SHP77 (cell line): ENCODE results near the gene METTL16.

Source experiments
- DNase-seq, 2 experiments: peaks; one replicate each; lab custom pipeline; 2025; lab: John Stamatoyannopoulos, UW

The METTL16 gene

GRCh38 chr17:2395258-2396181, 116.2 kb downstream of the METTL16 start:
- peak; percentile 15 to 24 for DNase-seq

DNA sequence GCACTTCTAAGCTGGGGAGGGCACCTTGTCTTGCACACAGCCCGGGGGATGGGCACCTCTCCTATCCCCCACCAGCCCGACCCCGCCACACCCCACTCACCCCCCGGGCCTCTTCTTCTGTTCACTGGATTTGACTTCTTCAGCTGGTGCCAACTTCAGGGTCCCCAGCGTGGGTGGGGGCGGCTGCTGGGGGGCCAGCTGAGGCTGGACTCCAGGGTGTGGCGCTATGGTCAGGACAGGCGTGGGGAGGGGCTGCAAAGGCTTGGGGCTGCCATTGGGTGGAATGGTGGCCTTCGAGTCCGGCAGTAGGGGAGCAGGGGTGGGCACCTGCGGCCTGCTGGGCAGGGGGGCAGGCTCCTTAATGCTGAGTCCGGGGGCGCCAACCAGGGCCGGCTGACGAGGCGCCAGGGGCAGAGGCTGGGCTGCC, 116.9 kb downstream of the METTL16 start:
- DNase-seq: no peak

DNA sequence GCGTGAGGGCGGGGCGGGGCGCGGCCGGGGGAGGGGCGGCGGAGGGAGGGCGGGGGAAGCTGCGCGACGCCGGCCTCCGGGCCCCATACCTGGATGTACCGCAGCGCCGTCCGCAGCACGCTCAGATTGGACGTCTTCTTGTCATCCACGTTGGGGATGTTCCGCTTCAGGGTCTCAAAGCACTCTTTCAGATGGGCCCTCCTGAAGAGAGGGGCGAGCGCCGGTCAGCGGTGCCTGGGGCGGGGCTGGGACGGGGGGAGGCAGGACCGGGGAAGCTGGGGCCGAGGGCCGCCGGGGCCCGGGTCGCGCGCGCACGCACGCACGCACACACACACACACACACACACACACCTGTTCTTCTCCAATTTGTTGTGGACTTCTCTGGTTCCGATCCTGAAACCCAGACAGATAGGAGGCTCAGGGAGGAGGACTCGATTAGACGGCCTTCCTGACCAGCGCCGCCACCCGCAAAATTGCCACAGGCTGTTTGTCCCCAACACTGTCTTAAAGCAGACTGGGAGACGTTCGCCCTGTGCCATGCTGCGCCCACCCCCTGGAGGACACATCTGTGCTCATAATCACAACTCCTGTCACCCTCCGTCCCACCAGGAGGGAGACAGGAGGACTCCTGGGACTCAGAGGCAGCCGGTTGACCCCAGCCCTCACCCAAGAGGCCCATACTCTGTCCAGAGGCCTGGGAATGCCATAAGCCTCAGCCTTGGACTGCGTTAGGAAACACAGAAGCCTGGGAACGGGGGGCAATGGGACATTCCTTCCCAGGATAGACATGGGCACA, 117.5 kb downstream of the METTL16 start:
- DNase-seq: no peak

DNA sequence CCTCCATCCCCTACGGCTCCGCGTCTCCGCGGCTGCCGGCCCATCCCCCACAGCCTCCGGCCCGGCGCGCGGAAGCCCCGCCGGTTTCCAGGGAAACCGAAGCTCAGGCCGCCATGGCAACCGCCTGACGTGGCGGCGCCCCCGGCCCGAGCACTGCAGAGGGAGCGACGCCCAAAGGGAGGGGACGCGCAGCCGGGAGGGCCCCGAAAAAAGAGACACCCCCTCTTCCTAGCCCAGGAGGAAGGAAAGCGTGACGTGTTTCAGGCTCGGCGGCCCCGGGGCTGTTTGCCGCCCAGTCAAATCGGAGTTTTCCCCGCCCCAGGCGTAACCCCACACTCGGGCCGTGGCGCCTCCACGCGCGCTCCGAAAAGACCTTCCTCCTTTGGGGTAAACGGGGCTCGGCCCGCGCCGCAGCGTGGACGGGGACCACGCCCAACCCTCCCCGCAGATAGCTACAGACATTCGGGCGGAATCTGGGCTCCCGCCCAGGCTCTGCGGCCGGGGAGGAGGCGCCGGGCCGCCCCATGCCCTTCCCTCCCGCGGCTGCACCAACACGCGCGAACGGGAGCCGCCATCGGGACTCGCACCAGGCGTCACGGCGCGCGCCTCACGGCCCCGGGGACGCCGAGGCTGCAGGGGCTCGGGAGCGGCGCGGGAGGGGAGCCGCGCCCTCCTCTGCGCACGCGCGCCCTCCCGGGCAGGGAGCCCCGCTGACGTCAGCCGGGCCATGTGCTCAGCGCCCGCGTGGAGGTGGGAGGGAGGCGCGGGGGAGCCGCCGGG, 118.3 kb downstream of the METTL16 start:
- peak; percentile 85 to 91 for DNase-seq

GRCh38 chr17:2392252-2393173, 119.2 kb downstream of the METTL16 start:
- DNase-seq: peak; percentile 91 to 94

DNA sequence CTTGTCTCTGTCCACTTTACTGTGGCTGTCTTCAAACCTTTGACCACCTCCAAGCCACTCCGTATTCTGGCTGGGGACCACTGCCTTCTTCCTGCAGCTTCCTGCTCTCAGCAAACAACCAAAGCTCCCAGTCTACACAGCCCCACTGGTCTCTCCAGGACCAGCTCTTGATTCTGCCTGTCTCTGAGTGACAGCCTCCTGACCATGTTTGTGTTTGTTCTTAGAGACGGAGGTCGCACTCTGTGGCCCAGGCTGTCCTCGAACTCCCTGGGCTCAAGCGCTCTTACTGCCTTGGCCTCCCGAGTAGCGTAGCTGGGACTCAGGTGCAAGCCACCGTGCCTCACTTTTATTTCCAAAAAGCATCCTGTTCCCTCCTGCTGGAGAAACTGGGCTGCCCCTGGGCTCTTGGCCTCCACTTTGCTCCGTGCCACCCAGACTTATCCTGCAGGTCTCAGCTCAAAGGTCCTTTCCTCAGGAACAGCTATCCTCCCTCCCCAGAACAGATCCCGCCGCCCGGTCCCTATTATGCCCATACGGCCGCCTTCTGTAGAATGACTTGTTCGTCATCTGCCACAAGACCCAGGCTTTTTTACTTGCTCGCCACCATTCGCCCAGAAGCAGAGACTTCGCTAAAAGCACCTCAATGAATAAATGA, 120.0 kb downstream of the METTL16 start:
- DNase-seq: no peak

DNA sequence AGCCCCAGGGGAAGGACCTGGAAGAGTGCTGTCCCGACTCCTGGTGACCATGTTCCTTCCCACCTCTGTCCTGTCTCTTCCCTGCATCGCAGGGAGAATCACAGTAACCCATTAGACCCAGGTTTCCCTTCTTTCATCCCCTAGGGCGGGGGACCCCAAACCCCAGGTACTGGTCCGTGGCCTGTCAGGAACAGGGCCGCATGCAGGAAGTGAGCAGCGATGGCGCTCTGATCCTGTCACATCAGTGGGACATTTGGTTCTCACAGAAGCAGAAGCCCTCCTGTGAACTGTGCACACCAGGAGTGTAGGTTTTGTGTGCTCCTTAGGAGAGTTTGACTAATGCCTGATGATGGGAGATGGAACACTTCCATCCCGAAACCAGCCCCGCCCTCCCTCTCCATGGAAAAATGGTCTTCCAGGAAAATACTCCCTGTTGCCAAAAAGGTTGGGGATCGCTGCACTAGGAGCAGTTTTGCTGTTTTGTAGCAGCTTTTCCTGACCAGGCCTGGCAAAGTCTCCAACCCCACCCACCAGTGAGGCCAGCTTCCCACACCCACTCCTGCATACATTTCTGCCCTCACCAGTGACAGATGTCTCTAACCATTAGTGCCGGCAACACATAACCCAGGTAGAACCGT, 121.4 kb downstream of the METTL16 start:
- no peak for DNase-seq

- DNase-seq: no peak
These were observed 123.0 kb downstream of the METTL16 start for GRCh38 chr17:2388683-2389055.

GRCh38 chr17:2388020-2388682, 123.5 kb downstream of the METTL16 start:
- no peak for DNase-seq

DNA sequence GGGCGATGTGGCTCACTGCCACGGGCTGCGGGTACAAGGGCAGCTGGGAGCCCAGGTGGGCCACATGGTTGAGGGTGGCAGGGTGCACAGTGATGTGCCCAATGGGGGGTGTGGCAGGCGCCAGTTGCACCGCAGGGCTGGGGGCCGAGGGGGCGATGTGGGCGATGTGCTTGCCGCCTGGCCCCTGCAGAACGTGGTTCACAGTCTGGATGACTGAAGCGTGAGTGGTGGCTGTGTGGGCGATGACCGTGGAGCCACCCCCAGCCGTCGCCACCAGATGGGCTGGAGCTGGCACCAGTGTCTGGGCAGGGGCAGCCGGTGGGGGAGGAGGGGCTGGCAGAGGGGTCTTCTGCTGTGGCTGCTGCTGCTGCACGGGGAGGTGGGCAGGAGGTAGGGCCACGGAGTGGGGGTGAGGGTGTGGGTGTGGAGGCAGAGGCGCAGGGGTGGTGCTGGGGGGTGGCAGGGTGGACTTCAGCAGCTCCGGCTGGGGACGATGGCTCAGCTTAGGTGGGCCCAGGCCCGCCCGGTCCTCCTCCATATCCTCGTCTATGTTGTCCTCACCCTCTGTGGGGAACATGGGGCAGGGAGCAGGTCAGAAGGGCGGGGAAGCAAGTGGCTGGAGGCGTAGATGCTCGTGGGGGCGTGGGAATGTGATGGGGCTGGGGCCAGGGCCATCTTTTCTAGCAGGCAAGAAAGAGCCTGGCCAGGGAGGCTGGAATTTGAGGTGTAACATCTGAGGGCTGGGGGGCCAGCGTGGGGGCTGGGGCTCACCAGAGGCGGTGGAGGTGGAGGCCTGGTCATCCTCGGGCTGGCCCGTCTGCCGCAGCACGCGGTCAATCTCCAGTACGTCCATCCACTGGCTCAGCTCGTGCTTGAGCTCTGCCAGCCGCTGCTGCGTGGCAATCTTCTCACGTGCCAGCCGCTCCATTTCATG, 124.3 kb downstream of the METTL16 start:
- DNase-seq: no peak

- DNase-seq: no peak
These were observed 125.1 kb downstream of the METTL16 start for GRCh38 chr17:2386400-2387085.

- DNase-seq: no peak
These were observed 126.2 kb downstream of the METTL16 start for GRCh38 chr17:2385240-2386210.

- DNase-seq: no peak
These were observed 127.1 kb downstream of the METTL16 start for GRCh38 chr17:2384439-2385127.

- DNase-seq: no peak
These were observed 128.0 kb downstream of the METTL16 start for GRCh38 chr17:2383628-2384167.

- DNase-seq: no peak
These were observed 130.6 kb downstream of the METTL16 start for GRCh38 chr17:2380950-2381649.
